Body of pancreas (tissue), 4 donors: ENCODE data around the gene CFAP100.

Experiments used
- POLR2A ChIP-seq, 3 donors: fragments of 450-650 bp; IDR thresholded peaks; one replicate each; pipeline ENCODE4 v1.6.1; 2016; ENCODE audit warnings: antibody characterized with exemption in 3 of 3, mild to moderate bottlenecking in 2 of 3
- TF ChIP-seq, protein P1 (sequence below), 7 experiments: fragments of 450-650 bp in 4 of 7; fragments of 200-600 bp in 3 of 7; sonication (generic) in 3 of 7; IDR thresholded peaks; one replicate each; pipeline ENCODE4 v1.5.1; 2016 to 2019; ENCODE audit warnings: antibody characterized with exemption in 7 of 7

- TF ChIP-seq POLR2A (IDR thresholded peaks at IDR 0.05): no peak
- TF ChIP-seq, protein P1, sequence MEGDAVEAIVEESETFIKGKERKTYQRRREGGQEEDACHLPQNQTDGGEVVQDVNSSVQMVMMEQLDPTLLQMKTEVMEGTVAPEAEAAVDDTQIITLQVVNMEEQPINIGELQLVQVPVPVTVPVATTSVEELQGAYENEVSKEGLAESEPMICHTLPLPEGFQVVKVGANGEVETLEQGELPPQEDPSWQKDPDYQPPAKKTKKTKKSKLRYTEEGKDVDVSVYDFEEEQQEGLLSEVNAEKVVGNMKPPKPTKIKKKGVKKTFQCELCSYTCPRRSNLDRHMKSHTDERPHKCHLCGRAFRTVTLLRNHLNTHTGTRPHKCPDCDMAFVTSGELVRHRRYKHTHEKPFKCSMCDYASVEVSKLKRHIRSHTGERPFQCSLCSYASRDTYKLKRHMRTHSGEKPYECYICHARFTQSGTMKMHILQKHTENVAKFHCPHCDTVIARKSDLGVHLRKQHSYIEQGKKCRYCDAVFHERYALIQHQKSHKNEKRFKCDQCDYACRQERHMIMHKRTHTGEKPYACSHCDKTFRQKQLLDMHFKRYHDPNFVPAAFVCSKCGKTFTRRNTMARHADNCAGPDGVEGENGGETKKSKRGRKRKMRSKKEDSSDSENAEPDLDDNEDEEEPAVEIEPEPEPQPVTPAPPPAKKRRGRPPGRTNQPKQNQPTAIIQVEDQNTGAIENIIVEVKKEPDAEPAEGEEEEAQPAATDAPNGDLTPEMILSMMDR (IDR thresholded peaks at IDR 0.05): no peak
Measured at GRCh38 chr3:126399351-126399735, 4.6 kb downstream of the CFAP100 start.
